Neural progenitor cell (in vitro differentiated cells): ENCODE data around the gene CRIP3. TPM values are rescaled to one million over a fixed set of nuclear protein-coding genes. Genes with fewer than 3 reads are reported as not detected.
A peak's percentile ranks its signal among the peaks of the same experiment; 100 is the strongest.

Experiments used
- DNase-seq: peaks from one replicate; pipeline ENCODE4 v3.0.0-alpha.2; 2016; ENCODE audit warnings: low spot score
- H2AFZ ChIP-seq: fragments of 200-600 bp; sonication (generic); replicated peaks from 2 replicates; pipeline ENCODE4 v1.6.1; 2016; ENCODE audit warnings: antibody characterized with exemption
- H3F3A ChIP-seq: fragments of 200-600 bp; sonication (generic); 2 replicates; pipeline ENCODE4 v1.6.1; 2016; ENCODE audit warnings: antibody characterized with exemption, low read depth
- H3K27ac ChIP-seq: fragments of 200-600 bp; sonication (generic); 2 replicates; pipeline ENCODE4 v1.5.1; 2016; ENCODE audit warnings: mild to moderate bottlenecking
- H3K27me3 ChIP-seq: fragments of 200-600 bp; sonication (generic); 2 replicates; pipeline ENCODE4 v1.6.1; 2016; ENCODE audit warnings: mild to moderate bottlenecking, moderate library complexity
- H3K36me3 ChIP-seq: fragments of 200-600 bp; sonication (generic); 2 replicates; pipeline ENCODE4 v1.5.1; 2016
- H3K4me1 ChIP-seq: fragments of 200-600 bp; sonication (generic); 2 replicates; pipeline ENCODE4 v1.6.1; 2016; ENCODE audit warnings: mixed run types
- H3K4me2 ChIP-seq: fragments of 200-600 bp; sonication (generic); 2 replicates; pipeline ENCODE4 v1.6.1; 2016
- H3K4me3 ChIP-seq: fragments of 200-600 bp; sonication (generic); 2 replicates; pipeline ENCODE4 v1.5.1; 2016
- H3K79me2 ChIP-seq: fragments of 200-600 bp; sonication (generic); 2 replicates; pipeline ENCODE4 v1.6.1; 2016; ENCODE audit warnings: low read depth
- H3K9ac ChIP-seq: fragments of 200-600 bp; sonication (generic); 2 replicates; pipeline ENCODE4 v1.6.1; 2016
- H3K9me3 ChIP-seq: fragments of 200-600 bp; sonication (generic); 2 replicates; pipeline ENCODE4 v1.5.1; 2016; ENCODE audit warnings: low read depth
- H4K20me1 ChIP-seq: fragments of 200-600 bp; sonication (generic); 2 replicates; pipeline ENCODE4 v1.6.1; 2016; ENCODE audit warnings: low read depth
- H3K27ac Mint-ChIP-seq: 3 replicates; pipeline ENCODE4 v1.8.0; 2021; ENCODE audit warnings: mixed read lengths
- H3K27me3 Mint-ChIP-seq: 2 replicates; pipeline ENCODE4 v1.8.0; 2022; ENCODE audit warnings: low read depth, mild to moderate bottlenecking, inconsistent platforms, moderate library complexity, mixed read lengths; ENCODE audit not compliant: insufficient read depth
- H3K36me3 Mint-ChIP-seq: 3 replicates; pipeline ENCODE4 v1.8.0; 2021; ENCODE audit warnings: mixed read lengths
- H3K4me1 Mint-ChIP-seq: 3 replicates; pipeline ENCODE4 v1.8.0; 2021; ENCODE audit warnings: mixed read lengths
- H3K4me3 Mint-ChIP-seq: 3 replicates; pipeline ENCODE4 v1.8.0; 2021; ENCODE audit warnings: mild to moderate bottlenecking, moderate library complexity, mixed read lengths
- H3K9me3 Mint-ChIP-seq: 3 replicates; pipeline ENCODE4 v1.8.0; 2020; ENCODE audit warnings: mixed read lengths
- EZH2 ChIP-seq: fragments of 200-600 bp; sonication (generic); IDR thresholded peaks from 2 replicates; pipeline ENCODE4 v1.6.1; 2017; ENCODE audit warnings: antibody characterized with exemption, mild to moderate bottlenecking, moderate library complexity
- EZH2phosphoT487 ChIP-seq: fragments of 200-600 bp; sonication (generic); IDR thresholded peaks from 2 replicates; pipeline ENCODE4 v1.6.1; 2017; ENCODE audit warnings: antibody characterized with exemption
- total RNA-seq: library from RNA; depleted of rRNA; stranded (reverse); fragments of >200 nt; gene quantifications from 2 replicates; pipeline ENCODE4 v1.2.3, GENCODE V29; 2015; ENCODE audit warnings: low replicate concordance
- TF ChIP-seq, protein P1 (sequence below): fragments of 200-600 bp; sonication (generic); IDR thresholded peaks from 2 replicates; pipeline ENCODE4 v1.5.1; 2017; ENCODE audit warnings: antibody characterized with exemption, mild to moderate bottlenecking

The CRIP3 gene
- total RNA-seq, 1 donor from 2014 or later = 21.3 TPM

DNA sequence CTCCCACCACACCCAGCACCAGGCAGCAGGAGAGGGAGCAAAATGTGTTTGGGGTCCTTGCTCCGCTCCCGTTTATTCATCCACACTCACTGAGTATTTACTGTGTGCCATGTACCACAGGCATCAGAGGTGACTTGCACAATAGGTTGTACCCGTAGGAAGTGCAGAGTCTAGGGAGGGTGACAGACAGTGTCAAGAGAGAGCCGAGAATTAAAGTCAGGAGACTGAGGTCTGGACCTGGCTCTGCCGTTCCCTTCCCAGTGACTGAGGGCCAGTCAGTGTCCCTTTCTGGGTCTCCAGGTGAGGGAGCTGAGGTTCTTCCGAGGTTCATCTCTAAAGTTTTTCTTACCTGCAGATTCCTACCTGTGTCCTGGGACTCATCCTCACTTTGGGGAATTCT, 43.1 kb downstream of the CRIP3 start:
- H3K27me3 ChIP-seq = peaks cover 25% of the 10 kb centered on the region
- Mint-ChIP-seq H3K4me3 (no peak overlapping the region), H3K27ac (no peak overlapping the region), H3K27me3 (peaks cover 22% of the 10 kb centered on the region), H3K4me1 (peaks cover 32% of the 10 kb centered on the region), H3K9me3 (no peaks in the 10 kb centered on the region), H3K36me3 (peaks cover 2% of the 10 kb centered on the region)
- H3K79me2 ChIP-seq = no peaks in the 10 kb centered on the region
- H3K27ac ChIP-seq = no peak overlapping the region
- H2AFZ ChIP-seq = no peak overlapping the region
- H3K4me1 ChIP-seq = peaks cover 17% of the 10 kb centered on the region
- no peaks in the 10 kb centered on the region for H4K20me1 ChIP-seq
- no peak overlapping the region for H3K4me2 ChIP-seq
- peaks cover 9% of the 10 kb centered on the region for H3F3A ChIP-seq
- TF ChIP-seq, protein P1, sequence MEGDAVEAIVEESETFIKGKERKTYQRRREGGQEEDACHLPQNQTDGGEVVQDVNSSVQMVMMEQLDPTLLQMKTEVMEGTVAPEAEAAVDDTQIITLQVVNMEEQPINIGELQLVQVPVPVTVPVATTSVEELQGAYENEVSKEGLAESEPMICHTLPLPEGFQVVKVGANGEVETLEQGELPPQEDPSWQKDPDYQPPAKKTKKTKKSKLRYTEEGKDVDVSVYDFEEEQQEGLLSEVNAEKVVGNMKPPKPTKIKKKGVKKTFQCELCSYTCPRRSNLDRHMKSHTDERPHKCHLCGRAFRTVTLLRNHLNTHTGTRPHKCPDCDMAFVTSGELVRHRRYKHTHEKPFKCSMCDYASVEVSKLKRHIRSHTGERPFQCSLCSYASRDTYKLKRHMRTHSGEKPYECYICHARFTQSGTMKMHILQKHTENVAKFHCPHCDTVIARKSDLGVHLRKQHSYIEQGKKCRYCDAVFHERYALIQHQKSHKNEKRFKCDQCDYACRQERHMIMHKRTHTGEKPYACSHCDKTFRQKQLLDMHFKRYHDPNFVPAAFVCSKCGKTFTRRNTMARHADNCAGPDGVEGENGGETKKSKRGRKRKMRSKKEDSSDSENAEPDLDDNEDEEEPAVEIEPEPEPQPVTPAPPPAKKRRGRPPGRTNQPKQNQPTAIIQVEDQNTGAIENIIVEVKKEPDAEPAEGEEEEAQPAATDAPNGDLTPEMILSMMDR = no peak
- no peak for TF ChIP-seq EZH2phosphoT487
- TF ChIP-seq EZH2 = no peak
- no peaks in the 10 kb centered on the region for H3K36me3 ChIP-seq
- H3K4me3 ChIP-seq = no peak overlapping the region
- no peak for DNase-seq
- no peak overlapping the region for H3K9ac ChIP-seq
- no peaks in the 10 kb centered on the region for H3K9me3 ChIP-seq

DNA sequence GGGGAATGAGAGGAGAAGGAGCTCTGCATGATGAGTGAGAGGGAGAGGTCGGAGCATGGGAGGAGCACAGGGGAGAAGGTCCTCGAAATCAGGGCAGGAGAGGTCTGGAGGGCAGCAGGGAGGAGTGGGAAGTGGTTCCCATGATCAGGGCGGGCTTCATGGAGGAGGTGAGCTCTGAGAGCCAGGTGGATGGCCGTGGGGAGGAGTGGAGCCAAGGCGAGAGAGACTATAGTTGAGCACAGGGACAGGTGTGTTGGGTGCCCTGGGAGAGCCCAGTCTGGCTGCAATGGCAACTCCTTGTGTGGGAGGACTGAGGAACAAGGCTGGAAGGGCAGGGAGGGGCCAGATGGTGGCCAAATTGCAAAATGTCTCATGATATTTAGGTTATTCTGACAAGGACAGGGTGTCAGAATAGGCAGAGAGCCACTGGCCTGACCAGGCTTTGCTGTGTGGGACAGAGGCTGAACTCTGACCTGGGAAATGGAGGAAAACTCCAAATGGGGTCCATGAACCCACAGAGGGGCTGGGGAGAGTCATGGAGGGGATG, 44.0 kb downstream of the CRIP3 start:
- Histone ChIP-seq H3K4me2 (no peak overlapping the region), H3F3A (peaks cover 9% of the 10 kb centered on the region), H2AFZ (no peak overlapping the region), H4K20me1 (no peaks in the 10 kb centered on the region), H3K9me3 (no peaks in the 10 kb centered on the region), H3K79me2 (no peaks in the 10 kb centered on the region), H3K4me3 (no peak overlapping the region), H3K27me3 (peaks cover 20% of the 10 kb centered on the region), H3K36me3 (no peaks in the 10 kb centered on the region), H3K9ac (no peak overlapping the region), H3K4me1 (peaks cover 13% of the 10 kb centered on the region), H3K27ac (no peak overlapping the region)
- H3K27ac Mint-ChIP-seq = peak overlapping the region; percentile 10
- H3K27me3 Mint-ChIP-seq = peaks cover 22% of the 10 kb centered on the region
- no peaks in the 10 kb centered on the region for H3K9me3 Mint-ChIP-seq
- no peak for TF ChIP-seq EZH2phosphoT487
- no peak for TF ChIP-seq EZH2
- TF ChIP-seq, protein P1 = no peak
- no peak for DNase-seq
- no peaks in the 10 kb centered on the region for H3K36me3 Mint-ChIP-seq
- H3K4me3 Mint-ChIP-seq = no peak overlapping the region
- peaks cover 25% of the 10 kb centered on the region for H3K4me1 Mint-ChIP-seq

DNA sequence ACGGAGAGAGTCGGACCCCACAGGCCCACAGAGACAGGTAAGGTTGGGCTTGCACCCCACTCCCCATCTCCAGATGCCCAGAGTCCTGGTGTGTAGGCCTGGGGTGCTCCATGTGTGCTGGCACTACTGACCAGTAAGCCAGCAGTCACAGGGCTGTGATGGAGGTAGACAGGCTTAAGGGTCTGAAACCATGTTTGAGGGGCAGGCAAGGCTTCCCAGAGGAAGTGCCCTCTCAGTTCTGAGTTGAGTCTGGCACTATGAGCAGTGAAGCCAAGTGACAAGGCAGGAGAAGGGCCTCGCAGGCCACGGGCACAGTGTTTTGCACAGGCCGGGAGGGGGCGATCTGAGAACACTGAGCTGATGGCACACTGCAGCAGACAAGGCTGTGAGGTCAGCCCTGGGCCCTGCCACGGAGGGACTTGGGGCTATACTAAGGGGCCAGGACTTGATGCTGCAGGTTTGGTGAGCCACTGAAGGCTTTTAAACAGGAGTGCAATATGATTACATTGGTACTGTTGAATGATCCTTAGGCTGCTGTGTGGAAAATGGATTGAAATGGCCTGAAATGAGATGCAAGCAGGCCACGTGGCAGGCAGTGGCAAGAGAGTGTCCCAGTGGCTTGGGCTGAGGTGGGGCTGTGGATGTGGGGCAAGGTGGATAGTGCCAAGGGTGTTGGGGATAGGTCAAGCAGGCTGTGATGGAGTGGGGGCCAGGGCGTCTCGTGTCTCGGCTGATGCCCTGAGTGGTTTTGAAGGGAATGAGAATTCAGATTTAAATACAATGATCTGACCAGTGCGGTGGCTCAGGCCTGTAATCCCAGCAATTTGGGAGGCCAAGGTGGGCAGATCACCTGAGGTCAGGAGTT, 45.1 kb downstream of the CRIP3 start:
- peak; percentile 86 for DNase-seq
- H3K79me2 ChIP-seq = no peaks in the 10 kb centered on the region
- H3F3A ChIP-seq = peaks cover 9% of the 10 kb centered on the region
- Mint-ChIP-seq H3K9me3 (no peaks in the 10 kb centered on the region), H3K36me3 (no peaks in the 10 kb centered on the region), H3K4me3 (peak overlapping the region; percentile 21), H3K27me3 (peaks cover 15% of the 10 kb centered on the region), H3K27ac (no peak overlapping the region), H3K4me1 (peaks cover 19% of the 10 kb centered on the region)
- H3K4me3 ChIP-seq = no peak overlapping the region
- H3K4me2 ChIP-seq = no peak overlapping the region
- H4K20me1 ChIP-seq = no peaks in the 10 kb centered on the region
- TF ChIP-seq EZH2 = no peak
- TF ChIP-seq, protein P1 = peak; percentile 86
- no peaks in the 10 kb centered on the region for H3K9me3 ChIP-seq
- H3K4me1 ChIP-seq = peaks cover 8% of the 10 kb centered on the region
- H3K27ac ChIP-seq = no peak overlapping the region
- no peaks in the 10 kb centered on the region for H3K36me3 ChIP-seq
- no peak overlapping the region for H2AFZ ChIP-seq
- no peak overlapping the region for H3K9ac ChIP-seq
- peaks cover 9% of the 10 kb centered on the region for H3K27me3 ChIP-seq
